Ascending aorta (tissue), 2 donors: ENCODE measurements around the gene SLC5A11. TPM values are rescaled to one million over a fixed set of nuclear protein-coding genes. Genes with fewer than 3 reads are reported as not detected.
"Not testable (repeated sequence)": the region's sequence is repeated elsewhere in the genome, so short reads cannot be mapped to it uniquely, and the experiment has no call there.

Experiments
- DNase-seq, 2 donors: peaks; one replicate each; pipeline ENCODE4 v3.0.0-alpha.2; 2019; ENCODE audit warnings: low spot score in 2 of 2
- H3K27ac ChIP-seq, 2 donors: fragments of 200-600 bp; sonication (generic); one replicate each; pipeline ENCODE4 v1.5.1; 2016 to 2017; ENCODE audit warnings: mild to moderate bottlenecking in 1 of 2
- H3K27me3 ChIP-seq: fragments of 200-600 bp; sonication (generic); one replicate; pipeline ENCODE4 v1.5.1; 2017
- H3K36me3 ChIP-seq, 2 donors: fragments of 200-600 bp; sonication (generic); one replicate each; pipeline ENCODE4 v1.5.1; 2016
- H3K4me1 ChIP-seq, 2 donors: fragments of 200-600 bp; sonication (generic); one replicate each; pipeline ENCODE4 v1.5.1; 2016 to 2017; ENCODE audit warnings: mild to moderate bottlenecking in 1 of 2
- H3K4me3 ChIP-seq, 2 donors: fragments of 200-600 bp; sonication (generic); one replicate each; pipeline ENCODE4 v1.5.1; 2016 to 2017; ENCODE audit warnings: mild to moderate bottlenecking in 1 of 2
- H3K9me3 ChIP-seq, 2 donors: fragments of 200-600 bp; sonication (generic); one replicate each; pipeline ENCODE4 v1.5.1; 2016
- CTCF ChIP-seq, 3 experiments: fragments of 200-600 bp in 2 of 3; fragments of 450-650 bp in 1 of 3; sonication (generic) in 2 of 3; IDR thresholded peaks; one replicate each; pipeline ENCODE4 v1.5.1; 2016 to 2019; ENCODE audit warnings: antibody characterized with exemption in 3 of 3, mild to moderate bottlenecking in 1 of 3, moderate library complexity in 1 of 3
- intact Hi-C: fragments of 100-400 bp; cut with DNase I; formaldehyde crosslinking; loops from one replicate; pipeline ENCODE4 v1.15.1; 2023
- total RNA-seq: library from RNA; depleted of rRNA; stranded (reverse); fragments of >200 nt; gene quantifications from one replicate; pipeline ENCODE4 v1.1.0, GENCODE V29; 2016

Gene SLC5A11
- total RNA-seq, 1 donor from 2014 or later = not detected

GRCh38 chr16:24837969-24838368 is 7.8 kb upstream of the SLC5A11 start:
- Histone ChIP-seq H3K27me3 (no peaks in the 10 kb centered on the region), H3K27ac (peak overlapping the region in 1 of 2 donors; percentile 77), H3K4me3 (no peak overlapping the region), H3K36me3 (no peaks in the 10 kb centered on the region), H3K4me1 (peaks cover 3 to 4% of the 10 kb centered on the region in 2 donors), H3K9me3 (no peaks in the 10 kb centered on the region)
- intact Hi-C loops = no loop called here
- no peak for TF ChIP-seq CTCF (IDR thresholded peaks at IDR 0.05)
- DNase-seq = no peak

GRCh38 chr16:24838554-24839266 is 7.1 kb upstream of the SLC5A11 start:
- no peaks in the 10 kb centered on the region for H3K27me3 ChIP-seq
- peak overlapping the region in 1 of 2 donors; percentile 38 for H3K4me3 ChIP-seq
- H3K27ac ChIP-seq = peak overlapping the region; percentile 73 to 77
- H3K9me3 ChIP-seq = no peaks in the 10 kb centered on the region
- peaks cover 3 to 4% of the 10 kb centered on the region in 2 donors for H3K4me1 ChIP-seq
- peak; percentile 13 to 78 for DNase-seq
- H3K36me3 ChIP-seq = no peaks in the 10 kb centered on the region
- intact Hi-C loops = no loop called here
- no peak for TF ChIP-seq CTCF (IDR thresholded peaks at IDR 0.05)

- DNase-seq = no peak
- Histone ChIP-seq H3K4me1 (peaks cover 3 to 4% of the 10 kb centered on the region in 2 donors), H3K27me3 (no peaks in the 10 kb centered on the region), H3K4me3 (peak overlapping the region in 1 of 2 donors; percentile 38), H3K27ac (peak overlapping the region; percentile 73 to 77), H3K36me3 (no peaks in the 10 kb centered on the region), H3K9me3 (no peaks in the 10 kb centered on the region)
- TF ChIP-seq CTCF (IDR thresholded peaks at IDR 0.05) = no peak
- intact Hi-C loops = no loop called here
These were observed 6.3 kb upstream of the SLC5A11 start for GRCh38 chr16:24839347-24839972.

- TF ChIP-seq CTCF (IDR thresholded peaks at IDR 0.05) = no peak
- intact Hi-C loops = no loop called here
These were observed 4.5 kb upstream of the SLC5A11 start for GRCh38 chr16:24841291-24841690.

GRCh38 chr16:24844101-24845030 is 1.4 kb upstream of the SLC5A11 start:
- no peak for DNase-seq
- no peaks in the 10 kb centered on the region for H3K9me3 ChIP-seq
- intact Hi-C loops = no loop called here
- H3K4me3 ChIP-seq = no peak overlapping the region
- no peak overlapping the region for H3K27ac ChIP-seq
- H3K4me1 ChIP-seq = peaks cover under 1 to 2% of the 10 kb centered on the region in 2 donors
- H3K36me3 ChIP-seq = no peaks in the 10 kb centered on the region
- H3K27me3 ChIP-seq = no peaks in the 10 kb centered on the region
- no peak for TF ChIP-seq CTCF (IDR thresholded peaks at IDR 0.05)

More at GRCh38 chr16:24841291-24841690, 4.5 kb upstream of the SLC5A11 start:
- Histone ChIP-seq H3K9me3 (no peaks in the 10 kb centered on the region), H3K27me3 (no peaks in the 10 kb centered on the region), H3K36me3 (no peaks in the 10 kb centered on the region), H3K4me3 (no peak overlapping the region), H3K27ac (no peak overlapping the region), H3K4me1 (peaks cover 3 to 4% of the 10 kb centered on the region in 2 donors)
- DNase-seq = no peak

GRCh38 chr16:24845031-24845365 is 765 bp upstream of the SLC5A11 start:
- intact Hi-C loops, H3K4me1 ChIP-seq, H3K27me3 ChIP-seq, H3K27ac ChIP-seq, DNase-seq, H3K4me3 ChIP-seq, H3K9me3 ChIP-seq, H3K36me3 ChIP-seq: not testable (repeated sequence)
